Measurements from ENCODE around the gene B3GALT4. TPM values are rescaled to one million over a fixed set of nuclear protein-coding genes. Genes with fewer than 3 reads are reported as not detected.
A peak's percentile ranks its signal among the peaks of the same experiment; 100 is the strongest.

Gene B3GALT4
- total and polyA plus RNA-seq, 2 of the 13 experiments (the other 11 are each of a cell fraction or from before 2014, with no cell fraction given) = 0.04 to 0.27 TPM

- peak; percentile 63 for TF ChIP-seq ZNF318 (CRISPR knock-in tag; IDR thresholded peaks at IDR 0.05)
- TF ChIP-seq GMEB2 (CRISPR knock-in tag; IDR thresholded peaks at IDR 0.05; ENCODE audit: low read depth) = 0 out of 2 replicates have a peak, but pooled peaks have one; percentile 27
- no peak; the same call in 1 of the 2 replicates for TF ChIP-seq SP140L (CRISPR knock-in tag; IDR thresholded peaks at IDR 0.05; ENCODE audit: borderline replicate concordance)
- peak; percentile 99 for TF ChIP-seq POLR2G (IDR thresholded peaks at IDR 0.05; ENCODE audit: low read depth, low read length)
- TF ChIP-seq ZEB1 (IDR thresholded peaks at IDR 0.05; ENCODE audit: insufficient replicate concordance, low read depth) = peak; percentile 64
- TF ChIP-seq ZNF251 (CRISPR knock-in tag; IDR thresholded peaks at IDR 0.05) = no peak
- 0 out of 2 replicates have a peak, but pooled peaks have one; percentile 8 for TF ChIP-seq ZFYVE20 (CRISPR knock-in tag; IDR thresholded peaks at IDR 0.05; ENCODE audit: borderline replicate concordance, low read depth)
- TF ChIP-seq ZNF839 (CRISPR knock-in tag; IDR thresholded peaks at IDR 0.05; ENCODE audit: borderline replicate concordance) = 0 out of 2 replicates have a peak, but pooled peaks have one; percentile 33
- no peak; the same call in none of the 2 replicates for TF ChIP-seq ATF3 (CRISPR knock-in tag; IDR thresholded peaks at IDR 0.05)
- TF ChIP-seq ZNF280B (CRISPR knock-in tag; IDR thresholded peaks at IDR 0.05; ENCODE audit: borderline replicate concordance) = peak; percentile 75
- no peak for TF ChIP-seq ZNF644 (CRISPR knock-in tag; IDR thresholded peaks at IDR 0.05; ENCODE audit: low read depth)
- TF ChIP-seq HOXA5 (CRISPR knock-in tag; IDR thresholded peaks at IDR 0.05) = 0 out of 2 replicates have a peak, but pooled peaks have one; percentile 18
- peak; percentile 94 for TF ChIP-seq ZNF501 (CRISPR knock-in tag; IDR thresholded peaks at IDR 0.05)
- TF ChIP-seq THAP7 (CRISPR knock-in tag; IDR thresholded peaks at IDR 0.05) = peak; percentile 94; the same call in 1 of the 2 replicates
- peak; percentile 1; the same call in 1 of the 2 replicates for TF ChIP-seq ZNF619 (CRISPR knock-in tag; IDR thresholded peaks at IDR 0.05)
Observed at GRCh38 chr6:33299237-33299944, 22.5 kb downstream of the B3GALT4 start (continued).
